Right lobe of liver (tissue), 4 donors: ENCODE data around the gene DARS2.

Experiments
- CTCF ChIP-seq, 4 donors: fragments of 200-600 bp in 3 of 4; fragments of 450-650 bp in 1 of 4; IDR thresholded peaks; one replicate each; pipeline versions ENCODE4 v1.5.1 to v1.8.0; 2016 to 2022; ENCODE audit warnings: antibody characterized with exemption in 4 of 4, mild to moderate bottlenecking in 2 of 4
- POLR2A ChIP-seq: fragments of 450-650 bp; IDR thresholded peaks from one replicate; pipeline ENCODE4 v1.6.1; 2017; ENCODE audit warnings: antibody characterized with exemption, mild to moderate bottlenecking
- donor health status: DM: no; HTN: no; CAD: no.
- donor health status: DM: no; HTN: no; CAD: no.
- donor health status: DM: no; HTN: yes; CAD: no.

DNA sequence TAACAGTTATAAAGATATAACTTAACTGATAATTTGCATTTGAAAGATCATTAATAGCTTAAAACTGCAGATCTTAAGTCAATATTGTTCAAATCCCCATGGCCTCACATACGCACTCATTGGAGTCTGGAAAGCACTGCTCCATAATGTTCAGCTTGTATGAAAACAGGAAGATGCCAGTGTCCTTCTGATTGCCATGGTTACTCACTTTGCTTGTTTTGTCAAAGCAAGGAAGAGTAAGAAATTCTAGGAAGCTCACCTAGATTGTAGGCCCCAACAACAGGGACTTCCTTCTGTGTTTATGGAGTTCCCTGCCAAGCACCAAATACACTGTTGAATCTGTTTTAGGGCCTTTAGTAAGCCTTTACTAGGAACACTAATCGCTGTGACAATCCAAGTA lies 32.4 kb downstream of the DARS2 start:
- TF ChIP-seq CTCF (IDR thresholded peaks at IDR 0.05) (no peak), POLR2A (no peak)
